HFF-Myc (cell line): ENCODE measurements around the gene CDKAL1.

Experiments used
- DNase-seq: peaks from one replicate; pipeline ENCODE4 v3.0.0-alpha.2; 2011; ENCODE audit warnings: low read depth; ENCODE audit errors: extremely low read depth
- H3K4me3 ChIP-seq: replicated peaks from 2 replicates; pipeline ENCODE4 v1.5.1; 2011; ENCODE audit warnings: low read depth, mild to moderate bottlenecking, control low read depth, low read length
- TF ChIP-seq, protein P1 (sequence below): IDR thresholded peaks from 2 replicates; pipeline ENCODE4 v1.5.1; 2012; ENCODE audit warnings: mild to moderate bottlenecking, low read depth, low read length, control low read depth; ENCODE audit errors: missing control alignments

Gene CDKAL1

DNA sequence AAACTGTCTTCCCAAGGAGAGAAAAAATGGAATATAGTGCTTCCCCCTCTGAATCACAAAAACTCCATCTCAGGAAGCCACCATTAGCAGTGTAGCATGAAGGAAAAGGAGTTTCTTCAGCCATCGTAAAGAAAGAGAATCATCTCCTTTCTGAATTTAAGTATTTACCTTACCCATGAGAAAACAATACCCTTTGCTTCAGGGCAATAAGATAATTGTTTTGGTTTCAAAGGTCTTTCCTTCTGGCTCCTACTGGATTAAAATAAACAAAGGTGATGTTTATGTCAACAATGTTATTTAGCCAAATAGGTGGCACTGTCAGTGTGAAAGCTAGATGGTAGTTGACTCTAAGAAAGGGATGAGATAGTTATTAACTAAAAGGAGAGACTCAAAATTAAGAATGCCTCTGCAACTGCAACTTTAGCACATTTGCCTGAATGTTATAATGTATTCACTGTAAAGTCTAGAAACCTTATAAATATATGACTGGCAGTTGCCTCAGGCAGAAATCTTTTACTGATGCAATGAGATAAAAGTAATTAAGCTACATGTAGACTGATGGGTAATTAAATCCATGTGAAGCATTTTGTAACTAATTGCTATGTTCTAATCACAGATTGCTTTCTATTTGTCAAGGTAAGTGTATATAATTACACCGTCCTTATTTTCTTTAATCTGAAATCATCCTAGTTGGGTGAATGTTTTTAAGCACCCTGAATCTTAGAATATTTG lies 399.0 kb downstream of the CDKAL1 start:
- TF ChIP-seq, protein P1, sequence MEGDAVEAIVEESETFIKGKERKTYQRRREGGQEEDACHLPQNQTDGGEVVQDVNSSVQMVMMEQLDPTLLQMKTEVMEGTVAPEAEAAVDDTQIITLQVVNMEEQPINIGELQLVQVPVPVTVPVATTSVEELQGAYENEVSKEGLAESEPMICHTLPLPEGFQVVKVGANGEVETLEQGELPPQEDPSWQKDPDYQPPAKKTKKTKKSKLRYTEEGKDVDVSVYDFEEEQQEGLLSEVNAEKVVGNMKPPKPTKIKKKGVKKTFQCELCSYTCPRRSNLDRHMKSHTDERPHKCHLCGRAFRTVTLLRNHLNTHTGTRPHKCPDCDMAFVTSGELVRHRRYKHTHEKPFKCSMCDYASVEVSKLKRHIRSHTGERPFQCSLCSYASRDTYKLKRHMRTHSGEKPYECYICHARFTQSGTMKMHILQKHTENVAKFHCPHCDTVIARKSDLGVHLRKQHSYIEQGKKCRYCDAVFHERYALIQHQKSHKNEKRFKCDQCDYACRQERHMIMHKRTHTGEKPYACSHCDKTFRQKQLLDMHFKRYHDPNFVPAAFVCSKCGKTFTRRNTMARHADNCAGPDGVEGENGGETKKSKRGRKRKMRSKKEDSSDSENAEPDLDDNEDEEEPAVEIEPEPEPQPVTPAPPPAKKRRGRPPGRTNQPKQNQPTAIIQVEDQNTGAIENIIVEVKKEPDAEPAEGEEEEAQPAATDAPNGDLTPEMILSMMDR = no peak
- DNase-seq = no peak
- H3K4me3 ChIP-seq = no peak overlapping the region

DNA sequence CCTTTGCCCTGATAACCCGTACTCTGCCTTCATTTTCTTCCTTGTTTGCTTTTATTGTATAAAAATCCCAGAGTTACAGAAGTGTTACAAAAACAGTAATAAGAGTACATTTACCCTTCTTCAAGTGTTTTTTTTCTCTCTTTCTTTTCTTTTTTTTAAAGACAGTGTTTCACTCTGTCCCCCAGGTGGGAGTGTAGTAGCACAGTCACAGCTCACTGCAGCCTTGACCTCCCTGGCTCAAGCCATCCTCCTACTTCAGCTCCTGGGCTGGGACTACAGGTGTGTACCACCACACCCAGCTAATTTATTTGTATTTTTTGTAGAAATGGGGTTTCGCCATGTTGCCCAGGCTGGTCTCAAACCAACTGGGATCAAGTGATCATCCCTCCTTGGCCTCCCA lies 402.7 kb downstream of the CDKAL1 start:
- no peak for DNase-seq
- TF ChIP-seq, protein P1 = no peak
- H3K4me3 ChIP-seq = no peak overlapping the region

DNA sequence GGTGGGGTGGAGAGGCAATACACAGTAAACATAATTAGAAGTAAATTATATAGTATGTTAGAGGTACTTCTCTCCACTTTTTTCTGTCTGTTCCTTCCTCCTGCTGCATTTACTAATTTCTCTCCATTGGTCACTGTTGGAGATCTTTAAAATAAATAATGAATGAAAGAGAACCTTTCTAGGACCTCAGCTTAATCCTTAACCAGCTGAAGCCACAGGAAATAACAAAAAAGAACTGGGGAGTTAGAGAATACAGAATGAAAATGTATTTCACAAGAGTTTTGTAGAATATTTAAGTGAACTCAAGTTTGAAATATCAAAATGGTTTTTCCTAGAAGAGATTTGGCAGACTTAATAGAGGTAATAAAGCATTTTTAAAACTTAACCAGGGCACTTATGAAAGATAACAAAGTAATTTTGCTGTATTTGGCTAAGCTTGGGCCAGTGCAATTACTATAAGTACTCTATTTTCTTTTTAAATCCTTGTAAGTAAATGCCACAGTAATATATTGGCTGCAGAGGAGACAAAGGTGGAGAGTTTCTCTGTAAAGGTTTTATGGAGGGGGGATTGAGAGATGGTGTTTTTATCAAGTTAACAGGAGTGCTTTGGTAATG lies 405.0 kb downstream of the CDKAL1 start:
- no peak for DNase-seq
- H3K4me3 ChIP-seq = no peak overlapping the region
- TF ChIP-seq, protein P1 = no peak

DNA sequence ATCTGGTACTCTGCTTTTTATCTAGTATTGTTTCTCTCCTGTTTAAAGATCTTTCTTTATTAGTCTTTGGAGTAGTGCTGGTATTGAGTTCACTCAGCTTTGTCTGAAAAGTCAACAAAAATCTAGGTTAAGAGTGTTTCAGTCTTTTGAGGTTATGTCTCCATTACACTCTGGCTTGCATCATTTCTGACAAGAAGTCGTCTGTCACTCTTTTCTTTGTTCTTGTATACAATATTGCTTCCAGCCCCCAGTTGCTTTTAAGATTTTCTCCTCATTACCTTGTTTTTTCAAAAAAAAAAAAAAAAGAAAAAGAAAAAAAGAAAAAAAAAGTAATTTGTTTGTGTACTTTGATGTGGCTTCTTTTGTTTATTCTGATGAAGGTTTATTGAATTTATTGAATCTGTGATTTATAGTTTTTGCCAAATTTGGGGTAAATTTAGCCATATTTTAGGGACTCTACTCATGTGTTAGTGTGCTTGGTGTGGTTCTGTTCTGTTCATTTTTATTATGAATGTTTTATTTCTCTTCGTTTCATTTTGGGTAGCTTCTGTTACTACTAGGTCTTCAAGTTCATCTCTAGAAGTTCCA lies 408.9 kb downstream of the CDKAL1 start:
- DNase-seq = no peak
- TF ChIP-seq, protein P1 = no peak
- no peak overlapping the region for H3K4me3 ChIP-seq

DNA sequence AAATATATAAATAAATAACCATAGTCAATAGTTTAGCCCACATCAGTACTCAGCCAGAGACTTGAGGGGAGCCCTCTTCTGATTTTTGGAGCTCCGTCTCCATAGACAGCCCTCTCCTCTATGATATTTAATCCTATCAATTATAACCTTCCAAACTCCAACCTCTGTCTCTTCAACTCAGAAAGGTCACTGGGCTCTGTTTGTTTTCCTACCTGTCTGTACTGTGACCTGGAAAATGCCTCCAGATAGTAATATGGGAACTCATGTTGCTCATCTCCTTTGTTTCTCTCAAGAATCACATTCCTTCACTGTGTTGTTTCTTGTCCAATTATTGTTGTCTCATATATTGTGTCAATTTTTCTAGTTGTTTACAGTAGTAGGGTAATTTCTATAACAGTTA lies 409.7 kb downstream of the CDKAL1 start:
- no peak for DNase-seq
- no peak overlapping the region for H3K4me3 ChIP-seq
- TF ChIP-seq, protein P1 = no peak

DNA sequence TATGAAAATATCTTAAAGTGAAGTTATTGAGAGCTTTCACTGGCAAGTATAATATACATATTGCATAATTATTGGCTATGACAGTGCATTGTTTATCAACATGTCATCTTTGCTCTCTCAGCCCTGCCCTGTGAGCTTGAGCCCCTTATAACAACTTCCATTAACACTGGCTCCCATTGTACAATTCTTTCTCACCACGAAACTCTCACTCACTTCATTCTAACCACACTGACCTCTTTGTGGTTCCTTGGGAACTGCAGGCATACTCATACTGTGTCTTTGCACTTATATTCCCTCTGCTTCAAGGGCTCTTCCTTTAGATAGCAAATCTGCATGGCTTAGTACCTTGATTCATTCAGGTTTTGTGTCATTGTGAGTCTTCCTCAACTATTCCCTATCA lies 411.8 kb downstream of the CDKAL1 start:
- TF ChIP-seq, protein P1 = no peak
- DNase-seq = no peak
- no peak overlapping the region for H3K4me3 ChIP-seq
